Calu3 (cell line): ENCODE measurements around the gene SLC22A5. TPM values are rescaled to one million over a fixed set of nuclear protein-coding genes. Genes with fewer than 3 reads are reported as not detected.

ENCODE experiments used
- BruUV-seq: library from RNA; stranded (reverse); fragments of 400-500 nt; replicated peaks from 2 replicates; lab custom pipeline; 2021; lab: Mats Ljungman, UMichigan
- CTCF ChIA-PET: fragments of 300-600 bp; sonication (Branson Sonifier 250); formaldehyde crosslinking; loops from one replicate; lab custom pipeline; 2022; ENCODE audit warnings: antibody characterized with exemption; lab: Charles Lee
- DNase-seq: peaks from one replicate; pipeline ENCODE4 v3.0.0; 2022
- H3K27ac Mint-ChIP-seq: one replicate; pipeline ENCODE4 v1.8.0; 2022; ENCODE audit warnings: mixed read lengths; ENCODE audit not compliant: unreplicated experiment
- H3K27me3 Mint-ChIP-seq: one replicate; pipeline ENCODE4 v1.8.0; 2022; ENCODE audit warnings: mixed read lengths; ENCODE audit not compliant: unreplicated experiment
- H3K36me3 Mint-ChIP-seq: one replicate; pipeline ENCODE4 v1.8.0; 2022; ENCODE audit warnings: mild to moderate bottlenecking, moderate library complexity, mixed read lengths; ENCODE audit not compliant: insufficient read depth, unreplicated experiment
- H3K4me1 Mint-ChIP-seq: one replicate; pipeline ENCODE4 v1.8.0; 2022; ENCODE audit warnings: mild to moderate bottlenecking, low read depth, mixed read lengths; ENCODE audit not compliant: unreplicated experiment
- H3K4me3 Mint-ChIP-seq: one replicate; pipeline ENCODE4 v1.8.0; 2022; ENCODE audit warnings: mild to moderate bottlenecking, low read depth, moderate library complexity, mixed read lengths; ENCODE audit not compliant: unreplicated experiment
- H3K9me3 Mint-ChIP-seq: one replicate; pipeline ENCODE4 v1.8.0; 2022; ENCODE audit warnings: low read depth, mixed read lengths; ENCODE audit not compliant: unreplicated experiment
- CTCF ChIP-seq: fragments of 200-600 bp; IDR thresholded peaks from one replicate; pipeline ENCODE4 v1.8.0; 2022; ENCODE audit warnings: antibody characterized with exemption; ENCODE audit not compliant: unreplicated experiment
- intact Hi-C: fragments of 100-400 bp; cut with micrococcal nuclease; formaldehyde crosslinking; loops from one replicate; pipeline ENCODE4 v1.10.0; 2022; ENCODE audit not compliant: unreplicated experiment
- total RNA-seq: library from RNA; stranded (reverse); gene quantifications from 2 replicates; pipeline ENCODE4 v1.2.3, GENCODE V29; 2022

The SLC22A5 gene
- total RNA-seq, 1 experiment from 2014 or later, result 24.6 TPM

GRCh38 chr5:132384506-132385050 is 15.1 kb downstream of the SLC22A5 start:
- Mint-ChIP-seq H3K36me3 (peaks cover 16% of the 10 kb centered on the region), H3K4me1 (peaks cover 44% of the 10 kb centered on the region), H3K27me3 (no peaks in the 10 kb centered on the region), H3K4me3 (no peak overlapping the region), H3K9me3 (no peaks in the 10 kb centered on the region), H3K27ac (no peak overlapping the region)
- no peak for TF ChIP-seq CTCF
- intact Hi-C loops, result loop anchor here (1.0 to 10.0 kb wide), 7 partner anchors 43 to 498 kb away; partner anchors contain the start of genes GDF9, KIF3A and UQCRQ
- BruUV-seq, result no TSS peak
- CTCF ChIA-PET, result no interaction called here
- DNase-seq, result no peak

GRCh38 chr5:132385326-132386105 is 16.0 kb downstream of the SLC22A5 start:
- peak; percentile 87 for TF ChIP-seq CTCF
- CTCF ChIA-PET, result interaction anchor here (1.3 to 4.8 kb wide), 2 partner anchors 114 to 292 kb away, joined by 4 to 83 read pairs; no protein-coding TSS in a partner anchor
- Mint-ChIP-seq H3K9me3 (no peaks in the 10 kb centered on the region), H3K36me3 (peaks cover 24% of the 10 kb centered on the region), H3K27me3 (no peaks in the 10 kb centered on the region), H3K4me3 (no peak overlapping the region), H3K4me1 (peaks cover 53% of the 10 kb centered on the region), H3K27ac (peak overlapping the region; percentile 87)
- intact Hi-C loops, result loop anchor here (1.0 to 10.0 kb wide), 9 partner anchors 42 to 497 kb away; partner anchors contain the start of genes GDF9, KIF3A and UQCRQ
- BruUV-seq, result no TSS peak
- DNase-seq, result peak; percentile 77

- H3K4me1 Mint-ChIP-seq, result peaks cover 59% of the 10 kb centered on the region
- no peaks in the 10 kb centered on the region for H3K9me3 Mint-ChIP-seq
- H3K27ac Mint-ChIP-seq, result peak overlapping the region; percentile 87
These were observed 17.3 kb downstream of the SLC22A5 start for GRCh38 chr5:132386644-132387286.

More at GRCh38 chr5:132386644-132387286, 17.3 kb downstream of the SLC22A5 start:
- Mint-ChIP-seq H3K27me3 (no peaks in the 10 kb centered on the region), H3K4me3 (no peak overlapping the region), H3K36me3 (peaks cover 24% of the 10 kb centered on the region)
- CTCF ChIA-PET, result interaction anchor here (0.6 to 4.8 kb wide), 11 partner anchors 16 to 433 kb away, joined by 3 to 83 read pairs (median 4); partner anchors contain the start of genes IRF1 and KIF3A
- BruUV-seq, result no TSS peak
- intact Hi-C loops, result loop anchor here (1.0 to 10.0 kb wide), 10 partner anchors 24 to 496 kb away; partner anchors contain the start of genes GDF9, KIF3A and UQCRQ
- DNase-seq, result peak; percentile 81
- TF ChIP-seq CTCF, result peak; percentile 90
